HepG2 (cell line): ENCODE measurements around the gene MPV17L2. TPM values are rescaled to one million over a fixed set of nuclear protein-coding genes. Genes with fewer than 3 reads are reported as not detected.

Source experiments
- ARID2 ChIP-seq: sonication (generic); formaldehyde crosslinking; IDR thresholded peaks from 2 replicates; pipeline ENCODE4 v1.8.1; 2022; ENCODE audit warnings: mild to moderate bottlenecking, missing genetic modification reagents, borderline replicate concordance
- ATRX ChIP-seq: sonication (generic); formaldehyde crosslinking; IDR thresholded peaks from 2 replicates; pipeline ENCODE4 v1.4.0; 2020; ENCODE audit warnings: missing genetic modification reagents, borderline replicate concordance
- CCDC6 ChIP-seq: sonication (generic); formaldehyde crosslinking; IDR thresholded peaks from 2 replicates; pipeline ENCODE4 v1.8.1; 2022; ENCODE audit warnings: mild to moderate bottlenecking, missing genetic modification reagents, moderate library complexity
- HIC2 ChIP-seq: sonication (generic); formaldehyde crosslinking; IDR thresholded peaks from 2 replicates; pipeline ENCODE4 v1.9.0; 2022; ENCODE audit warnings: low read depth, missing genetic modification reagents
- HIVEP1 ChIP-seq: sonication (generic); formaldehyde crosslinking; IDR thresholded peaks from 2 replicates; pipeline ENCODE4 v1.4.0; 2020; ENCODE audit warnings: mild to moderate bottlenecking, missing genetic modification reagents
- KLF12 ChIP-seq: sonication (generic); formaldehyde crosslinking; IDR thresholded peaks from 2 replicates; pipeline ENCODE4 v1.4.0; 2020; ENCODE audit warnings: missing genetic modification reagents, borderline replicate concordance
- KMT2A ChIP-seq: sonication (generic); formaldehyde crosslinking; IDR thresholded peaks from 2 replicates; pipeline ENCODE4 v1.4.0; 2020; ENCODE audit warnings: missing genetic modification reagents
- LCORL ChIP-seq, 2 experiments: fragments of 450-650 bp in 1 of 2; sonication (generic) in 1 of 2; formaldehyde crosslinking in 1 of 2; IDR thresholded peaks; 2 replicates each; pipeline versions ENCODE4 v1.5.0 to v1.6.1; 2017 to 2020; ENCODE audit warnings: antibody characterized with exemption in 1 of 2, missing genetic modification reagents in 1 of 2
- PAXIP1 ChIP-seq: sonication (generic); formaldehyde crosslinking; conservative IDR thresholded peaks from 2 replicates; pipeline ENCODE4 v1.4.0; 2020; ENCODE audit warnings: mild to moderate bottlenecking, missing genetic modification reagents, moderate library complexity
- STAT5B ChIP-seq: sonication (generic); formaldehyde crosslinking; IDR thresholded peaks from 2 replicates; pipeline ENCODE4 v1.4.0; 2020; ENCODE audit warnings: missing genetic modification reagents
- ZNF142 ChIP-seq: sonication (generic); formaldehyde crosslinking; IDR thresholded peaks from 2 replicates; pipeline ENCODE4 v1.4.0; 2020; ENCODE audit warnings: missing genetic modification reagents
- ZNF276 ChIP-seq: sonication (generic); formaldehyde crosslinking; IDR thresholded peaks from 2 replicates; pipeline ENCODE4 v1.4.0; 2020; ENCODE audit warnings: mild to moderate bottlenecking, low read depth, missing genetic modification reagents
- ZNF441 ChIP-seq: sonication (generic); formaldehyde crosslinking; IDR thresholded peaks from 2 replicates; pipeline ENCODE4 v1.7.0; 2021; ENCODE audit warnings: missing genetic modification reagents, borderline replicate concordance
- ZNF550 ChIP-seq: sonication (generic); formaldehyde crosslinking; IDR thresholded peaks from 2 replicates; pipeline ENCODE4 v1.4.0; 2020; ENCODE audit warnings: mild to moderate bottlenecking, missing genetic modification reagents, borderline replicate concordance
- ZNF883 ChIP-seq: sonication (generic); formaldehyde crosslinking; IDR thresholded peaks from 2 replicates; pipeline ENCODE4 v1.5.1; 2020; ENCODE audit warnings: mild to moderate bottlenecking, missing genetic modification reagents; ENCODE audit errors: not compliant biosample characterization
- polyA plus RNA-seq, 8 experiments: library from polyadenylated mRNA; depleted of rRNA in 3 of 8; stranded (reverse) in 7 of 8; unstranded in 1 of 8; fragments of >200 nt; fragmentation: Illumina TruSeq in 4 of 8; extraction: Trizol in 4 of 8; gene quantifications; 2 replicates each; pipeline versions ENCODE4 v1.2.1 to v1.2.3, GENCODE V29; 2011 to 2016; ENCODE audit warnings: low read depth in 4 of 8, missing spikeins in 1 of 8, mixed read lengths in 1 of 8; ENCODE audit not compliant: insufficient read depth in 1 of 8
- total RNA-seq, 5 experiments: library from RNA; depleted of rRNA; stranded (reverse); fragments of >200 nt; fragmentation: Illumina TruSeq; extraction: Trizol; gene quantifications; 2 replicates each; pipeline ENCODE4 v1.2.3, GENCODE V29; 2016; ENCODE audit warnings: low read depth in 1 of 5

Gene MPV17L2
- total and polyA plus RNA-seq, 2 of the 13 experiments (the other 11 are each of a cell fraction or from before 2014, with no cell fraction given), result 13.6 to 16.7 TPM

- TF ChIP-seq KMT2A (CRISPR knock-in tag), result no peak
- no peak for TF ChIP-seq HIC2 (CRISPR knock-in tag)
- TF ChIP-seq ZNF550 (CRISPR knock-in tag), result no peak
- 0 out of 2 replicates have a peak, but pooled peaks have one; percentile 38 for TF ChIP-seq CCDC6 (CRISPR knock-in tag)
- no peak for TF ChIP-seq ATRX (CRISPR knock-in tag)
- TF ChIP-seq PAXIP1 (CRISPR knock-in tag), result no peak
- no peak; the same call in 1 of the 2 replicates for TF ChIP-seq HIVEP1 (CRISPR knock-in tag)
- peak; percentile 68; the same call in 1 of the 2 replicates for TF ChIP-seq ZNF441 (CRISPR knock-in tag)
- TF ChIP-seq ZNF142, result peak; percentile 26; the same call in 1 of the 2 replicates
- no peak; the same call in 1 of the 2 replicates for TF ChIP-seq KLF12 (CRISPR knock-in tag)
- TF ChIP-seq ZNF276 (CRISPR knock-in tag), result no peak
- no peak for TF ChIP-seq LCORL (IDR thresholded peaks at IDR 0.05)
- no peak for TF ChIP-seq LCORL (CRISPR knock-in tag; IDR thresholded peaks at IDR 0.05)
- TF ChIP-seq ARID2 (CRISPR knock-in tag), result no peak
- no peak for TF ChIP-seq STAT5B (CRISPR knock-in tag)
- TF ChIP-seq ZNF883 (CRISPR knock-in tag), result no peak
These were observed 40.0 kb upstream of the MPV17L2 start, which contains the start of gene PIK3R2 (continued) for GRCh38 chr19:18152817-18153555.
